ENCODE measurements around the gene PAK5. TPM values are rescaled to one million over a fixed set of nuclear protein-coding genes. Genes with fewer than 3 reads are reported as not detected.

The PAK5 gene
- total RNA-seq, 1 experiment from 2014 or later = not detected

DNA sequence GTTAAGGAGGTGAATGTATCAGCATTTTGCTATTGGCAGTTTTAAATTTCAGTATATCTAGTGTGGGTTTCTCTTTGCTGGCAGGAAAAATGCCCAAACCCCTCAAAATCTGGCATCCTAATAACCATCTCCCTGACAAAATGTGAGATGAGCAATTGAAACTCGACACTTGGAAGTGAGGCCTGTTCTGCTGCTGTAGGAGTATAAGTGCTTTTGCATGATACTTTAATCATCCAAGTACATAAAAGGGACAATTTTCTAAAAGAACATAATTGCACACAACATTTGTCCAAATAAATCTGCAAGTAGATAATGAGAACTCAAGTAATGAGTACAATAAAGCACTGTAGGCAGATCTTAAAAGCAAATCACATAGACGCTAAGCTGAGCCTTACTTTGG is 288.0 kb downstream of the PAK5 start:
- POLR2A ChIA-PET = no interaction called here
- intact Hi-C loops (cut with micrococcal nuclease; ENCODE audit: unreplicated experiment) = no loop called here
- no peak overlapping the region for H3K4me3 ChIP-seq (ENCODE audit: low read depth in 2 of 2, low read length in 2 of 2)
- DNase-seq (ENCODE audit: low read depth, low spot score) (no peak), ATAC-seq (no peak)
- no peaks in the 10 kb centered on the region for H3K36me3 ChIP-seq (ENCODE audit: control insufficient read depth, insufficient read depth, low read length)
- H3K9me3 ChIP-seq (ENCODE audit: control insufficient read depth, insufficient read depth, low read depth, low read length) = no peaks in the 10 kb centered on the region
- no peaks in the 10 kb centered on the region for H3K27me3 ChIP-seq (ENCODE audit: control insufficient read depth, insufficient read depth, low read length)
- H3K4me1 ChIP-seq (ENCODE audit: control insufficient read depth, insufficient read depth, low read length) = no peaks in the 10 kb centered on the region
- H3K27ac ChIP-seq (ENCODE audit: low read length) = no peak overlapping the region
- in situ Hi-C loops (cut with HindIII; ENCODE audit: low pct_unique_long_range_greater_than_20kb, low sequenced_read_pairs) = no loop called here
- CTCF ChIA-PET = no interaction called here
- no peak for TF ChIP-seq POLR2AphosphoS5 (IDR thresholded peaks at IDR 0.05; ENCODE audit: low read depth, low read length)
- no peak for TF ChIP-seq TCF7L2 (IDR thresholded peaks at IDR 0.05; ENCODE audit: low read depth, low read length)
- TF ChIP-seq SIN3A (IDR thresholded peaks at IDR 0.05; ENCODE audit: borderline replicate concordance, insufficient read depth, low read depth, low read length) = no peak
- TF ChIP-seq CTCF (IDR thresholded peaks at IDR 0.05) = no peak
- TF ChIP-seq REST (IDR thresholded peaks at IDR 0.05; ENCODE audit: insufficient read depth in 1 of 2, low read depth in 2 of 2, low read length in 1 of 2) = no peak
- no TSS peak for BruUV-seq (replicated peaks)

- H3K4me3 ChIP-seq (ENCODE audit: low read depth in 2 of 2, low read length in 2 of 2) = no peak overlapping the region
- H3K27ac ChIP-seq (ENCODE audit: low read length) = no peak overlapping the region
- H3K36me3 ChIP-seq (ENCODE audit: control insufficient read depth, insufficient read depth, low read length) = no peaks in the 10 kb centered on the region
- TF ChIP-seq TCF7L2 (IDR thresholded peaks at IDR 0.05; ENCODE audit: low read depth, low read length) (no peak), REST (IDR thresholded peaks at IDR 0.05; ENCODE audit: insufficient read depth in 1 of 2, low read depth in 2 of 2, low read length in 1 of 2) (no peak), CTCF (IDR thresholded peaks at IDR 0.05) (no peak), POLR2AphosphoS5 (IDR thresholded peaks at IDR 0.05; ENCODE audit: low read depth, low read length) (no peak), SIN3A (IDR thresholded peaks at IDR 0.05; ENCODE audit: borderline replicate concordance, insufficient read depth, low read depth, low read length) (no peak)
- in situ Hi-C loops (cut with HindIII; ENCODE audit: low pct_unique_long_range_greater_than_20kb, low sequenced_read_pairs) (no loop called here), intact Hi-C loops (cut with micrococcal nuclease; ENCODE audit: unreplicated experiment) (no loop called here)
- no peaks in the 10 kb centered on the region for H3K9me3 ChIP-seq (ENCODE audit: control insufficient read depth, insufficient read depth, low read depth, low read length)
- DNase-seq (ENCODE audit: low read depth, low spot score) (no peak), ATAC-seq (no peak)
- ChIA-PET POLR2A (no interaction called here), CTCF (no interaction called here)
- H3K4me1 ChIP-seq (ENCODE audit: control insufficient read depth, insufficient read depth, low read length) = no peaks in the 10 kb centered on the region
- no peaks in the 10 kb centered on the region for H3K27me3 ChIP-seq (ENCODE audit: control insufficient read depth, insufficient read depth, low read length)
- no TSS peak for BruUV-seq (replicated peaks)
Observed at GRCh38 chr20:9550283-9550682, 288.6 kb downstream of the PAK5 start.

Measured in Panc1 (cell line).